Thoracic aorta (tissue), 2 donors: ENCODE measurements around the gene SMAD1. TPM values are rescaled to one million over a fixed set of nuclear protein-coding genes. Genes with fewer than 3 reads are reported as not detected.

Source experiments
- ATAC-seq: fragments of 150-250 bp; one replicate; pipeline ENCODE4 v1.8.0; 2017; ENCODE audit warnings: low read depth; ENCODE audit not compliant: insufficient number of reproducible peaks, low FRiP score
- DNase-seq: peaks from one replicate; pipeline ENCODE4 v3.0.0-alpha.2; 2020; ENCODE audit warnings: low spot score
- H3K27ac ChIP-seq, 2 donors: fragments of 200-600 bp; sonication (generic); 1 replicate in 1 of 2; 2 replicates in 1 of 2; pipeline ENCODE4 v1.5.1; 2016; ENCODE audit warnings: mild to moderate bottlenecking in 2 of 2, moderate library complexity in 2 of 2
- H3K27me3 ChIP-seq: fragments of 200-600 bp; sonication (generic); replicated peaks from 2 replicates; pipeline ENCODE4 v1.6.0; 2016; ENCODE audit warnings: mild to moderate bottlenecking; ENCODE audit not compliant: insufficient read depth
- H3K36me3 ChIP-seq: fragments of 200-600 bp; sonication (generic); one replicate; pipeline ENCODE4 v1.5.1; 2016
- H3K4me1 ChIP-seq, 2 donors: fragments of 200-600 bp; sonication (generic); 1 replicate in 1 of 2; 2 replicates in 1 of 2; pipeline versions ENCODE4 v1.5.1 to v1.6.0; 2016; ENCODE audit warnings: low read depth in 2 of 2, mild to moderate bottlenecking in 1 of 2; ENCODE audit not compliant: control insufficient read depth in 1 of 2
- H3K4me3 ChIP-seq: fragments of 200-600 bp; sonication (generic); 2 replicates; pipeline ENCODE4 v1.5.1; 2016; ENCODE audit warnings: mild to moderate bottlenecking
- H3K9me3 ChIP-seq: fragments of 200-600 bp; sonication (generic); 2 replicates; pipeline ENCODE4 v1.5.1; 2016
- CTCF ChIP-seq: fragments of 200-600 bp; sonication (generic); IDR thresholded peaks from one replicate; pipeline ENCODE4 v1.5.1; 2019; ENCODE audit warnings: antibody characterized with exemption
- total RNA-seq, 2 donors: library from RNA; depleted of rRNA; stranded (reverse); fragments of >200 nt; gene quantifications; one replicate each; pipeline versions ENCODE4 v1.1.0 to v1.2.3, GENCODE V29; 2016

The SMAD1 gene
- total RNA-seq, 2 donors from 2014 or later: 39.9 to 55.2 TPM

GRCh38 chr4:145589916-145590702, 108.5 kb downstream of the SMAD1 start:
- no peak overlapping the region for H3K27ac ChIP-seq
- H3K4me3 ChIP-seq: no peak overlapping the region
- ATAC-seq (no peak), DNase-seq (no peak)
- no peak for TF ChIP-seq CTCF
- H3K4me1 ChIP-seq: no peaks in the 10 kb centered on the region
- no peaks in the 10 kb centered on the region for H3K9me3 ChIP-seq
- H3K27me3 ChIP-seq: no peaks in the 10 kb centered on the region
- no peaks in the 10 kb centered on the region for H3K36me3 ChIP-seq

GRCh38 chr4:145602129-145602760, 120.6 kb downstream of the SMAD1 start:
- Histone ChIP-seq H3K27me3 (no peaks in the 10 kb centered on the region), H3K4me1 (no peaks in the 10 kb centered on the region), H3K4me3 (no peak overlapping the region), H3K9me3 (peaks cover 12% of the 10 kb centered on the region), H3K36me3 (no peaks in the 10 kb centered on the region), H3K27ac (no peak overlapping the region)
- no peak for ATAC-seq
- no peak for DNase-seq
- TF ChIP-seq CTCF: no peak

GRCh38 chr4:145605941-145606340, 124.3 kb downstream of the SMAD1 start:
- ATAC-seq: no peak
- no peak overlapping the region for H3K4me3 ChIP-seq
- no peaks in the 10 kb centered on the region for H3K27me3 ChIP-seq
- no peak for TF ChIP-seq CTCF
- H3K36me3 ChIP-seq: no peaks in the 10 kb centered on the region
- peaks cover 12% of the 10 kb centered on the region for H3K9me3 ChIP-seq
- no peak for DNase-seq
- no peaks in the 10 kb centered on the region for H3K4me1 ChIP-seq
- H3K27ac ChIP-seq: no peak overlapping the region

Other genes starting within 250 kb of the SMAD1 start
- 1 to 10 TPM; 3.0 to 3.8 TPM for gene MMAA, start 137.5 kb downstream of the SMAD1 start, total RNA-seq
- gene C4orf51, start 198.3 kb downstream of the SMAD1 start, total RNA-seq: not detected